Neural progenitor cell (in vitro differentiated cells): Measurements from ENCODE around the gene WIPF1. TPM values are rescaled to one million over a fixed set of nuclear protein-coding genes. Genes with fewer than 3 reads are reported as not detected.

Source experiments
- DNase-seq: peaks from one replicate; pipeline ENCODE4 v3.0.0-alpha.2; 2016; ENCODE audit warnings: low spot score
- H2AFZ ChIP-seq: fragments of 200-600 bp; sonication (generic); replicated peaks from 2 replicates; pipeline ENCODE4 v1.6.1; 2016; ENCODE audit warnings: antibody characterized with exemption
- H3F3A ChIP-seq: fragments of 200-600 bp; sonication (generic); 2 replicates; pipeline ENCODE4 v1.6.1; 2016; ENCODE audit warnings: antibody characterized with exemption, low read depth
- H3K27ac ChIP-seq: fragments of 200-600 bp; sonication (generic); 2 replicates; pipeline ENCODE4 v1.5.1; 2016; ENCODE audit warnings: mild to moderate bottlenecking
- H3K27me3 ChIP-seq: fragments of 200-600 bp; sonication (generic); 2 replicates; pipeline ENCODE4 v1.6.1; 2016; ENCODE audit warnings: mild to moderate bottlenecking, moderate library complexity
- H3K36me3 ChIP-seq: fragments of 200-600 bp; sonication (generic); 2 replicates; pipeline ENCODE4 v1.5.1; 2016
- H3K4me1 ChIP-seq: fragments of 200-600 bp; sonication (generic); 2 replicates; pipeline ENCODE4 v1.6.1; 2016; ENCODE audit warnings: mixed run types
- H3K4me2 ChIP-seq: fragments of 200-600 bp; sonication (generic); 2 replicates; pipeline ENCODE4 v1.6.1; 2016
- H3K4me3 ChIP-seq: fragments of 200-600 bp; sonication (generic); 2 replicates; pipeline ENCODE4 v1.5.1; 2016
- H3K79me2 ChIP-seq: fragments of 200-600 bp; sonication (generic); 2 replicates; pipeline ENCODE4 v1.6.1; 2016; ENCODE audit warnings: low read depth
- H3K9ac ChIP-seq: fragments of 200-600 bp; sonication (generic); 2 replicates; pipeline ENCODE4 v1.6.1; 2016
- H3K9me3 ChIP-seq: fragments of 200-600 bp; sonication (generic); 2 replicates; pipeline ENCODE4 v1.5.1; 2016; ENCODE audit warnings: low read depth
- H4K20me1 ChIP-seq: fragments of 200-600 bp; sonication (generic); 2 replicates; pipeline ENCODE4 v1.6.1; 2016; ENCODE audit warnings: low read depth
- H3K27ac Mint-ChIP-seq: 3 replicates; pipeline ENCODE4 v1.8.0; 2021; ENCODE audit warnings: mixed read lengths
- H3K27me3 Mint-ChIP-seq: 2 replicates; pipeline ENCODE4 v1.8.0; 2022; ENCODE audit warnings: low read depth, mild to moderate bottlenecking, inconsistent platforms, moderate library complexity, mixed read lengths; ENCODE audit not compliant: insufficient read depth
- H3K36me3 Mint-ChIP-seq: 3 replicates; pipeline ENCODE4 v1.8.0; 2021; ENCODE audit warnings: mixed read lengths
- H3K4me1 Mint-ChIP-seq: 3 replicates; pipeline ENCODE4 v1.8.0; 2021; ENCODE audit warnings: mixed read lengths
- H3K4me3 Mint-ChIP-seq: 3 replicates; pipeline ENCODE4 v1.8.0; 2021; ENCODE audit warnings: mild to moderate bottlenecking, moderate library complexity, mixed read lengths
- H3K9me3 Mint-ChIP-seq: 3 replicates; pipeline ENCODE4 v1.8.0; 2020; ENCODE audit warnings: mixed read lengths
- EZH2 ChIP-seq: fragments of 200-600 bp; sonication (generic); IDR thresholded peaks from 2 replicates; pipeline ENCODE4 v1.6.1; 2017; ENCODE audit warnings: antibody characterized with exemption, mild to moderate bottlenecking, moderate library complexity
- EZH2phosphoT487 ChIP-seq: fragments of 200-600 bp; sonication (generic); IDR thresholded peaks from 2 replicates; pipeline ENCODE4 v1.6.1; 2017; ENCODE audit warnings: antibody characterized with exemption
- total RNA-seq: library from RNA; depleted of rRNA; stranded (reverse); fragments of >200 nt; gene quantifications from 2 replicates; pipeline ENCODE4 v1.2.3, GENCODE V29; 2015; ENCODE audit warnings: low replicate concordance
- TF ChIP-seq, protein P1 (sequence below): fragments of 200-600 bp; sonication (generic); IDR thresholded peaks from 2 replicates; pipeline ENCODE4 v1.5.1; 2017; ENCODE audit warnings: antibody characterized with exemption, mild to moderate bottlenecking

Gene WIPF1
- total RNA-seq, 1 donor from 2014 or later, result 17.2 TPM

DNA sequence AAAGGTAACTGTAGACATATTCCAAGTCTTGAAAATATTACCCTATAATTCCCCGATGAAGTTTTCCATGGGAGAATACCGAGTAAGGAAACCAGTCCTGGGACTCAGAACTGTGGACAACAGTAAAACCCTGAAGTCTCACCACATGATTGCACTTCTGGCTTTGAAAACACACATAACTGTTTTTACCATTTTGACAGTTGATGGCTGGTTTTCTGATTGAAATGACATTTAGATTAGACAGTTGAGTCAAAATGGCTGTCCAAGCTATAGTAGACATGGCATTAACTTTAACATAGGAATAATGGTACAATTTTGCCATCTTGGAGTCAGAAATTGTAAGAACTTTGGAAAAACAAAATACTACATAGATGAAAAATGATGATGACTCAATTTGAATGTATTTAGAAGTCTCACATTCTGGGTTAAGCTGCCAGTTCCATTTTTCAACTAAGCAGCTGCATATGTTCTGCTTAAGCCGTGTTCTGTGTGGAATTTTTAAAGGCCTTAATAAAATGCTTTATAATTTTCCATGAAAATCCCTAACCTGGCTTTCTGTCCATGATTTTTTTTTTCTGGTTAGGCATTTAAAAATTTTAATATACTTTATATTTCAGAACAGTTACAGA is 38.3 kb upstream of the WIPF1 start:
- H3K4me2 ChIP-seq, result no peak overlapping the region

DNA sequence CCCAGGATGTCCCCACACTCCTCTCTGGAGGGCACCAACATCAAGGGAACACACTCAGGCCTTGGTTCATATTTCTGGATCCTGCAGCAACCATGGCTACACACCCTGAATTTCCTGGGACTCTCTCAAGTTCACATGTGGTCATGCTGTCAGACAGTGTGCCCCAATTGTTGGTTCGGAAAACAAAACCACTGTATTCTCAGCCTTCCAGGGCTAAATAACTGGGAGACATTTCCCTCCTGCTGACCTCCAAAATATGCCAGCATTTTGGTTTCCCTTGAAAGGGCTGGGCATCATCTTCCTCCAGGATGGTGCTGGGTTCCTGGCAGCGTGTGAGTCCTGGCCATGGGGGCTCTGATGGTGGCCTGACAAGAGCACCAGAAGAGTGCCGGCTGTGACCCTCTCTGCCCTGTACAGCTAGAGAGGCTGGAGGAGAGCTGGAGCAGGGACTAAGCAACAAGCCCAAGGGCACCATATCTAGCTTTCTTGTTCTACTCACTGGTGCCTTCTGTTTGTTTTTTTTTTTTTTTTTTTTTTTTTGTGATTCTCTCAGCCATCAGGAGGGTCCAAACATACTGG is 37.5 kb upstream of the WIPF1 start:
- Histone ChIP-seq H3K4me2 (no peak overlapping the region), H2AFZ (no peak overlapping the region), H3K27ac (no peak overlapping the region), H3K4me1 (peaks cover 12% of the 10 kb centered on the region), H4K20me1 (no peaks in the 10 kb centered on the region), H3K4me3 (no peak overlapping the region), H3F3A (no peaks in the 10 kb centered on the region), H3K27me3 (no peaks in the 10 kb centered on the region), H3K9me3 (no peaks in the 10 kb centered on the region), H3K36me3 (no peaks in the 10 kb centered on the region), H3K79me2 (no peaks in the 10 kb centered on the region), H3K9ac (no peak overlapping the region)
- Mint-ChIP-seq H3K4me1 (peaks cover 15% of the 10 kb centered on the region), H3K27me3 (no peaks in the 10 kb centered on the region), H3K4me3 (no peak overlapping the region), H3K36me3 (peaks cover 5% of the 10 kb centered on the region), H3K9me3 (no peaks in the 10 kb centered on the region), H3K27ac (no peak overlapping the region)
- TF ChIP-seq EZH2phosphoT487 (no peak), EZH2 (no peak)
- TF ChIP-seq, protein P1, sequence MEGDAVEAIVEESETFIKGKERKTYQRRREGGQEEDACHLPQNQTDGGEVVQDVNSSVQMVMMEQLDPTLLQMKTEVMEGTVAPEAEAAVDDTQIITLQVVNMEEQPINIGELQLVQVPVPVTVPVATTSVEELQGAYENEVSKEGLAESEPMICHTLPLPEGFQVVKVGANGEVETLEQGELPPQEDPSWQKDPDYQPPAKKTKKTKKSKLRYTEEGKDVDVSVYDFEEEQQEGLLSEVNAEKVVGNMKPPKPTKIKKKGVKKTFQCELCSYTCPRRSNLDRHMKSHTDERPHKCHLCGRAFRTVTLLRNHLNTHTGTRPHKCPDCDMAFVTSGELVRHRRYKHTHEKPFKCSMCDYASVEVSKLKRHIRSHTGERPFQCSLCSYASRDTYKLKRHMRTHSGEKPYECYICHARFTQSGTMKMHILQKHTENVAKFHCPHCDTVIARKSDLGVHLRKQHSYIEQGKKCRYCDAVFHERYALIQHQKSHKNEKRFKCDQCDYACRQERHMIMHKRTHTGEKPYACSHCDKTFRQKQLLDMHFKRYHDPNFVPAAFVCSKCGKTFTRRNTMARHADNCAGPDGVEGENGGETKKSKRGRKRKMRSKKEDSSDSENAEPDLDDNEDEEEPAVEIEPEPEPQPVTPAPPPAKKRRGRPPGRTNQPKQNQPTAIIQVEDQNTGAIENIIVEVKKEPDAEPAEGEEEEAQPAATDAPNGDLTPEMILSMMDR, result no peak
- no peak for DNase-seq

More for the DNA sequence above, 38.3 kb upstream of the WIPF1 start:
- no peaks in the 10 kb centered on the region for H3K36me3 ChIP-seq
- no peaks in the 10 kb centered on the region for H3K79me2 ChIP-seq
- no peaks in the 10 kb centered on the region for H3K9me3 Mint-ChIP-seq
- no peaks in the 10 kb centered on the region for H3K27me3 ChIP-seq
- H3K27ac Mint-ChIP-seq, result no peak overlapping the region
- no peak for DNase-seq
- H3K4me3 Mint-ChIP-seq, result no peak overlapping the region
- no peaks in the 10 kb centered on the region for H4K20me1 ChIP-seq
- no peak overlapping the region for H2AFZ ChIP-seq
- H3K9me3 ChIP-seq, result no peaks in the 10 kb centered on the region
- H3F3A ChIP-seq, result no peaks in the 10 kb centered on the region
- no peak overlapping the region for H3K9ac ChIP-seq
- no peak overlapping the region for H3K4me3 ChIP-seq
- peaks cover 12% of the 10 kb centered on the region for H3K4me1 ChIP-seq
- no peaks in the 10 kb centered on the region for H3K27me3 Mint-ChIP-seq
- peaks cover 15% of the 10 kb centered on the region for H3K4me1 Mint-ChIP-seq
- peaks cover 7% of the 10 kb centered on the region for H3K36me3 Mint-ChIP-seq
- TF ChIP-seq EZH2, result no peak
- TF ChIP-seq, protein P1, result no peak
- TF ChIP-seq EZH2phosphoT487, result no peak
- no peak overlapping the region for H3K27ac ChIP-seq

DNA sequence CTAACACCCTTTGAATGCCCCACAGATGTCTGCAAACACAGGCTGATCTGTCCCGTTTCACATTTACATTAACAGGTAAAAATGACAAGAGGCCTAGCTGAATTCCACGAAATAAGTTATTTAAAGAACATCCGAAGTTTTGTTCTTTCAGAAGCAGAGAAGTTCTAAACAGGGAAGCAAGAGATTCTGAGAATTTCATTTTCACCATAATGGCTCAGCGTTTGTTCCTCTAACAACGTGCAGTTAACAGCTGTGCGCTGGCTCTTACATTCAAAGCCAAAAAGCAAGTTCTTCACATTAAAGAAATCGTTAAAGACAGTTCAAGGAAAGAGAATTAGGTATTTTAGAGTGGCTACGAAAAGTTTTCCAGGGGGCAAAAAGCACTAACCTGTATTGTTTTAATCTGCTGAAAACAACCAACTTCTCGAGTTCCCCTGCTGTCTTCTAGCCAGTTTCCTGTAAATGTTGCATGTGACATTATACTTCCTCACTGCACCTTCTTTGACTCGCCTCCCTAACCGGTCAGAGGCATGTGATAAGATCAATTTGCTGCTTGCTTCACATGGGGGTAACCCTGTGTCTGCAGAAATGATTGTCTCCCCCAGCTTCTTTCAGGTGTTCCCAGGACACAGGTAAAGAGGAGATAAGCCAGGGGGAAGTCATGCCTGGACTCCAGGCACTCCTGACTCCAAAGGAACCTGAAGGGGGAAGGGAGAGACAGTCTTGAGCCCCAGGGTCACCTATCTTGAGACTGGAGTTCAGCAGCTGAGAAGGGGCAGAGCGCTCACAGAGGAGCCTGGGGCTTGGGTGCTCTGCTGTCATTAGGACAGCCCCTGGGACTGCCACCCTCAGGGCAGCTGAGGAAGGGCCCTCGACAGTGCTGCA is 36.8 kb upstream of the WIPF1 start:
- Histone ChIP-seq H3K27me3 (no peaks in the 10 kb centered on the region), H3K4me3 (no peak overlapping the region), H3K9ac (no peak overlapping the region), H2AFZ (no peak overlapping the region), H3K4me1 (peaks cover 12% of the 10 kb centered on the region), H3K4me2 (no peak overlapping the region), H4K20me1 (no peaks in the 10 kb centered on the region), H3K27ac (peak overlapping the region; percentile 13), H3K79me2 (no peaks in the 10 kb centered on the region), H3F3A (no peaks in the 10 kb centered on the region), H3K9me3 (no peaks in the 10 kb centered on the region), H3K36me3 (no peaks in the 10 kb centered on the region)
- DNase-seq, result no peak
- Mint-ChIP-seq H3K4me3 (no peak overlapping the region), H3K9me3 (no peaks in the 10 kb centered on the region), H3K27ac (no peak overlapping the region), H3K27me3 (no peaks in the 10 kb centered on the region), H3K36me3 (peaks cover 5% of the 10 kb centered on the region), H3K4me1 (peaks cover 15% of the 10 kb centered on the region)
- TF ChIP-seq EZH2phosphoT487 (no peak), EZH2 (no peak)
- TF ChIP-seq, protein P1, result no peak
